ENCODE data around the gene PCSK4.
"Not testable (repeated sequence)": the region's sequence is repeated elsewhere in the genome, so short reads cannot be mapped to it uniquely, and the experiment has no call there.

Gene PCSK4

DNA sequence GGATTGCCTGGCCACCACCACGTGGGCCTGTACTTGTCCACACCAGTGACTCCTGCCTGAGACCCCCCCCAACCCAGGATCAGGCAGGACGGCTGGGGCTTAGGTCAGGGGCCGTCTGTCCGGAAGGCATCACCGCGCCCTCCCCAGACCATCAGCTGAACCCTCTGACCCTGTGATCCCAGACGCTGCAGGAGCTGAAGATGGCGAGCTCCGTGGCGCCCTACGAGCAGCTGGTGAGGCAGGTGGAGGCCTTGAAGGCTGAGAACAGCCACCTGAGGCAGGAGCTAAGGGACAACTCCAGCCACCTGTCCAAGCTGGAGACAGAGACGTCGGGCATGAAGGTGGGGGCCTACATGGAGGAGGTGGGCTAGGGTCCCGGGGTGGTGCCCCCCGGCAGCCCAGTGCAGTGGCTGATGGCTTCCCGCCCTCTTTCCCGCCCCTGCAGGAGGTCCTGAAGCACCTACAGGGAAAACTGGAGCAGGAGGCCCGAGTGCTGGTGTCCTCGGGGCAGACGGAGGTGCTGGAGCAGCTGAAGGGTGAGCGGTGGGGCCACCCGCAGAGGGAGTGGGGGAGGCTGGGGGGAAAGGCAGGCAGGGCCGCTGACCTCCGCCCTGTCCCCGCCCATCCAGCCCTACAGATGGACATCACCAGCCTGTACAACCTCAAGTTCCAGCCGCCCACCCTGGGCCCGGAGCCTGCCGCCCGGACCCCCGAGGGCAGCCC, 37.2 kb downstream of the PCSK4 start:
- DNase-seq = no peak

DNA sequence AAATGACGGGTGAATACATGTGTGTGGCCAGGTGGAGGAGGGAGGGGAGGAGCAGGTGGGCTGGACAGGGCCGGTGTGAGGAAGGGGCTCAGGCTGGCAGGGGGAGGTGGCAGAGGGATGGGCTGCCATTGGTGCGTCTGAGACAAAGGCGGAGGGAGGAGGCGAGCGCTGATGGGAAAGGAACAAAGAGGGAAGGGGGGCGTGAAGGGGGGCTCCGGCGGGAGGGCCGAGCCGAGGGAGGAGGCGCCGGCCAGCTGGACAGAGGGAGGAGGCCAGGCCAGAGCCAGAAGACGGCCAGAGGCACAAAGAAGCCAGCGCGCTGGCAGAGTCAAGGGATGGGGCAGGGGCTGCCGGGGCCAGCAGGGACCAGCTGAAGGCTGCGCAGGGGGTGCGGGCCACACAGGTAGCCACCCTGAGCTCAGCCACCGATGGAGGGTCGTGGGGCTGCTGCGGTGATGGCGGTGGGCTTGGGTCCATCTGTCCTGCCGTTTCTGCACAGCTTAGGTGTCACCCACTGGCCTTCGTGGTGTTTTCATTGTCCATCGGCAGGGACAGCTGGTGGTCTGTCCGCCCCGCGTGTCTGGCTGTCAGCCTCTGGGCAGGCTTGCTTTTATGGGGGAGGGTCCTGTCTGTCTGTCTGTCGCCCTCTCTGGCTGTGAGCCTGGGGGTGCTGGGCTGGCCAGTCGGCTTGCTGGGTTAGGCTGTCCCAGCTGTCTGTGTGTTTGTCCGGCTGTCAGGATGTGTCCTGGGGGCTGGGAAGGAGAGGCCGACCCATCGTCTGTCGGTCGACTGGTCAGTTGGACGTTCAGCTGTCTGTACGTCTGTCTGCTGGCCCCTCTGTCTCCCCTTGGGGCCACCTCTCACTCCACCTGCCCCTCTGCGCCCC, 38.0 kb downstream of the PCSK4 start:
- no peak for DNase-seq

DNA sequence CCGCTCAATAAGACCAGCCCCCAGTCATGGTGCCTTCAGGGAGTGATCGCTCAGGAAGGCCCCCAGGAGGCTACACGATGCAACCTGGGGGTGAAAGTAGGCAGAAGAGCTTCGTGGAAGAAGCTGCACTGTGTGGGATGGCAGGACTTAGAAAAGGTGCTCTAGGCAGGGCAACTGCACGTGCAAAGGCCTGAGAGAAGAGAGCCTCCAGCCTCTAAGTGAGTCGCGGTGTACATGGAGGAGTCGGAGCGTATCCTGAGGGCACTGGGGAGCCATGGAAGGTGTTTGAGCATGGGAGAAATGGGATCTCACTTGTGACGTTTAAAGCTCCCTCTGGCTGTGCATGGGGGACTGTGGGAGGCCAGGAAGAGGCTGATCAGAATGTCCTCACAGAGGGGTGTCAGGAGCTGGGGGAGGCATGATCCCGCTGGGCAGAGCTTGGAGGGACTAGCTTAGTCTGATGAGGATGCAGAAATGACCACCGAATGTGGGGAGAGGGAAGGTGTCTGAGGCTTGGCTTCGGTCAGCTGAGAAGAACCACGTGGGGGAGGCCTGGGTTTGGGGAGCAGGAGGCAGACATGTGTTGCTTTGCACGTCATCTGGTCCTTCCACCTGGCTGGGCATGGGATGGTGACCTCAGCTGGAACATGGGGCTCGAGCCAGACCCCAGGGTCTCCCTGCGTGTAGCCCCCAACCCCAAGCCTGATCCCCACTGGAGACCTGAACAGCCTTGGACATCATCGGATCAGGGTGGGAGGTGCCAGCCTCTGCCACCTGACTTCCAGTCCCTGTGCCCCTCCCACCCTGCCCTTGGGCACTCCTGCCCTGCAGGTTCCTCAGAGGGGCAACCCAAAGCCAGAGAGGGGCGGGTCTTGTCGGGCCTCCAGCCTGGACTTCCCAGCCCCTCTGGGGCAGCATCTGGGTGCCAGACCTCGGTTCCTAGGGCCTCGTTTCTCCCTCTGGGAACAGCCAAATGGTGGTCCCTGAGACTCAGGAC, 39.1 kb downstream of the PCSK4 start:
- no peak for DNase-seq

DNA sequence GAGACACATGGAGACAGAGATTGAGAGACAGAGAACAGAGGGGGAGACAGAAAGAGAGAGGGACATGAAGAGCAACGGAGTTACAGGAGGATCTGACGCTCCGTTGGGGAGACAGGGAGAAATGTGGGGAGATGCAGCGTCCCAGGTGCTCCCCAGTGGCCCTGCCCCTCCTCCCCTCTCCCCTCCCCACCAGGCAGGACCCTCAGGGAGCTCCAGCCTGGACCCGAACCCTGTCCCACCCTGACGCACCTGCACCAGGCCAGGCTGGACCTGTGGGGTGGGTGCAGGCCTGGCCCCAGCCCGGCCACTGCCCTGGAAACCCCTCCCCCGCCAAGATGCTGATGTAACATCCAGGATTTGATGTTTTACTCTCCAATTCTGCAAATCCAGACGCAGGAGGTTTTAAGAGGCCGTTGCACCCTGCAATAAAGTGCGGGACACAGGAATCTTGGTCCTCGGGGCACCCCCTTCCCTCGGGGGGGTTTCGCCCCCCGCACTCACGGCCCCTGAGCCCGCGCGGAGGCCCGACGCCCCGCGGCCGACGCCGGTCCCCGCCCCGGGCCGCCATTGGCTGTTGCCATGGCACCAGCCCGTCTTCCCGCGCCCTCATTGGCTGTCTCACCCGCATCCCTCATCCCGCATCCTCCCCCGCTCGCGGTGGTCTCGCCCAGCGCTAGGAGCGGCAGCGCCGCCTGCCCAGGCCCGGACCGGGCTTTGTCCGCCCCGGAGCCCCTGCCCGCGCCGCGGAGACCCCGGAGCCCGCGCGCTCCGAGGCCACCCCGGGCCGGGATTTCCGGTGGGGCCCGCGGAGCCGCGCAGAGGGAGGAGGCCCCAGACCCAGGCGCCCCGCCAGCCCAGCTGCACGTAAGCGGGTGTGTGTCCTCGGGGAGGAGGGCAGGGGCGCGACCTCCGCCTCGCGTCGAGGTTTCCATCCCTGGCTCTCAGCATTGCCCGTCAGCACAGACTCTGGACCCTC, 40.4 kb downstream of the PCSK4 start, which contains the start of gene APC2:
TSS of gene APC2 (plus strand) at position 655 of the 976 bp plus-strand sequence. CDS start 2,881 bp downstream, outside the sequence.
- peak; percentile 86 for DNase-seq

DNA sequence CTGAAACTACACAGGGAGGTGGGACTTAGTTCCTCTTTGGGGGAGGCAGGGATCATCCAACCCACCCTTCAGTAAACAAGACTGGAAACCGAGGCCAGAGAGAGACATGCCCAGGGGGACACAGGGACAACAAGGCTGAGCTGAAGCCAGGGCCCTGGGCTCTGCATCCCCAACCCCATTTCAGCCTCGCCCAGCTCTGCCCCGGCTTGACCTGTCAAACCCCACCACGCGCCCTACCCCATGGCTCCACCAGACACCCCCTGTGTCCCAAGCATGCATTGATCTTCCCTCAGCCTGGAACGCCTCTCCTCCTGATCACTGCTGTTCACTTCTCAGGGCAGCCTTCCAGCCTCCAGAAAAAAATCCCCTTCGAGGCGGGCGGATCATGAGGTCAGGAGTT, 42.2 kb downstream of the PCSK4 start:
- no peak for DNase-seq

DNA sequence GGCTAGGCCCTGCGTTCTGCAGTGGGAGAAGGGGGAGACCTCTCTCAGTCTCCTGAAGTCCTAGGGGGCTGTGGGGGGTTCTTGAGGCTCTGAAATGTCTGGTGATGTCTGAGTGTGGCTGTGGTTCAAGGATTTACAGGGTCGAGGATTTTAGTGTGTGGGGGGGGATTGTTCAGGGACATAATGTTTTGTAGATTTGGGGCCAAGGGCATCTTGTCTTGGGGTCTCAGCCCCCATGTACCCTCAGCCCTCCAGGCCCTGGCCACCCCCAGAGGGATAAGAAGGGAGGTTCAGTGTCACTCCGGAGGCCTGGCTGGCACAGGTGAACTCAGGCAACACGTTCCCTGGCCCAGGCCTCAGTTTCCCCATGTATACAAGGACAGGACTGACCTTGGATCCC, 42.6 kb downstream of the PCSK4 start:
- DNase-seq = no peak

DNA sequence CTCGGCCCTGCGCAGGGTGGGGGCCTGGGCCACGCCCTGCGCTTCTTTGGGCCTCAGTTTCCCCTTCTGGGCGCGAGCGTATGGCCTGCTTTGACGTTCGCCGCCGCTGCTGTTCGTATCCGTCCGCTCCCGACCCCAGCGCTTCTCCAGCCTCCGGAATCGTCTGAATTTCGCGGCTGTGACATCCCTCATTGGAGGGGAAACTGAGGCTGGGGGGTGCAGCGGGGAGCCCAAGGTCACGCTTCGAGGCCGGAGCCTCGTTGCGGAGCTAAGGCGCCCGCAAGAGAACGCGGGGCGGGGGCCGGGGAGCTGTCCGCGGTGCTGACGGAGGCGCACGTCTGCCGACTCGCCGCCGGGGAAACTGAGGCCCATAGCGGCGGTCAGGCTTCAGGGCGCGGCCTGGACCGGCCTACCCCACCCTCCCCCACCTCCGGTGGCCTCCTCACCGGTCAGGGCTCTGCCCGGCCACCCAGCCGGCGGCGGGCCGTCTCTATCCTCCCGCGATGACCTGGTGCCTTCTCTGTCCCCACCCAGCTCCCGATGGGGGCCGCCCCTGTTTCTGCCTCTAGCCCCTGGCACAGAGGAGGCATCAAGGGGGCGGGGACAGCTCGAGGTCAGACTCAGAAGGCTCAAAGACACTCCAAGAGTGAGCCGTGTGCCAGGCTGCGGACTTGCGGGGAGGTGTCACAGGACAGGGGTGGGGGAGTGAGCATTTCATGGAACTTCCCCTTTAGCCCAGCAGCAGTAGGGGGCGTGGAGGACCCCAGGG, 43.3 kb downstream of the PCSK4 start:
- DNase-seq = peak; percentile 21

DNA sequence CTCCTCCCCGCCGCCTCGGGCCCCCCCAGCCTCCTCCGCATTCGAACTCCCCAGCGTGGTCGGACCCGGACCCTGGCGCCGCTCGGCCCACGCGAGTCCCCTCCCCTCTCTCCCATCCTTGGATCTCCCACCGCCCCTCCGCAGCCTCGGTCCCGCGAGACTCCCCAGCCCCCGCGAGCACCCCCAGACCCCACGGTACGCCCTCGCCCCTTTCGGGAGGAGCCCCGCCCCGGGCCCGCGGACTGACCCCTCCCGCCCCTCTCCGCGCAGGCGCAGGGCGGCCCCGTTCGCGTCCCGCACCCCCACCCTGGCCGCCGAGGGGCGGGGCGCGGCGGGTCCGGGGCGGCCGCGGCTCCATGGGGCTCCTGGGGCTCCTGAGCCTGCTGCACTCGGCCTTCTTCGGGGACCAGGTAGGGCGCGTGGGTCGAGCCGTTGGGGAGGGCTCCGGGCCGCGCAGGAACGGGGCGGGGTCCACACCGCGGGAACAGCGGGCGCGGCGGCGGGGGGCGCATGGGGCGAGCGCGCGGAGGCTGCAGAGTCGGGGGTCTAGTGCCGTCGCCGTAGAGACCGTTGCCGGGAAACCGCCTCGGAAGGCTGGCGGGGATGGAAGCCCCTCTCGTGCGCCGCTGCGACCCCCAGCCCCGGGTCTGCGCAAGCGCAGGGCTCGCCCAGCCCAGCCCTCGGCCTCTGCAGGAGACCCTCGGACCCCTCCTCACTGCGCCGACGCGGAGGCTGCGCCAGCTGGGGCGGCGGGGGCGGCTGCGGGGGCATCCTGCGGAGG, 44.0 kb downstream of the PCSK4 start:
- DNase-seq = peak; percentile 54

DNA sequence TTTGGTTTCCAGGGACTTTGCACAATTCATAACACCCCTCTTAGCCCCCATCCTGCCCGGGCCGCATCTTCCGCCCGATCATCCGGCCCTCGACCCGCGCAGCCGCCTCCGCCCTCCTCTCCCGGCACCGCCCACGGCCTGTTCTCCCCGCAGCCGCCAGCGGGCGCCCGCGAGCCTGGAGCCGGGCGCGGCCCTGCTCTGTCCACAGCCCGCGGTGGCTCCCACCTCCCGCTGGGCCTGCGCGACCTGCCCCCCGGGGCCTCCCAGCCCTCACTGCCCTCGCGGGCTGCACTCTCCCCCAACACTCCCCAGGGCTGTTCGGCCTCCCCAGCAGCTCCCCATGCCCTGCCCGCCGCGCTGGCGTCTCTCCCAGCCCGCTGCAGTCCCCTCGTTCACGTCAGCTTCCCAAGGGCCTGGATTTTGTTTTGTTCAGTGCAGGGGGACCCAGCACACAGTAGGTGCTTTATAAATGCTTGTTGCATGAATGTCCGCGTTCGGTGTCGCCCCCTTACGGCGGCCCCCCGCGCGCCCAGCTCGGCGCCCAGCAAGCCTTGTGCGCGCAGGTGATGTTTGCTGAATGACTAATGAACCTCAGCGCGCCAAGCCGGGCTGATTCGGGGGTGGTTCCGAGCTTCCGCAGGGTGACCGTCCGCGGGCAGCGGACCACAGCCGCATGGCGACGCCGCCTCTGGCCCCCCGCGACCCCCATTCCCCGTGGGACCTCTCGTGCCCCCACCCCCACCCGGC, 44.8 kb downstream of the PCSK4 start:
- DNase-seq = peak; percentile 17

DNA sequence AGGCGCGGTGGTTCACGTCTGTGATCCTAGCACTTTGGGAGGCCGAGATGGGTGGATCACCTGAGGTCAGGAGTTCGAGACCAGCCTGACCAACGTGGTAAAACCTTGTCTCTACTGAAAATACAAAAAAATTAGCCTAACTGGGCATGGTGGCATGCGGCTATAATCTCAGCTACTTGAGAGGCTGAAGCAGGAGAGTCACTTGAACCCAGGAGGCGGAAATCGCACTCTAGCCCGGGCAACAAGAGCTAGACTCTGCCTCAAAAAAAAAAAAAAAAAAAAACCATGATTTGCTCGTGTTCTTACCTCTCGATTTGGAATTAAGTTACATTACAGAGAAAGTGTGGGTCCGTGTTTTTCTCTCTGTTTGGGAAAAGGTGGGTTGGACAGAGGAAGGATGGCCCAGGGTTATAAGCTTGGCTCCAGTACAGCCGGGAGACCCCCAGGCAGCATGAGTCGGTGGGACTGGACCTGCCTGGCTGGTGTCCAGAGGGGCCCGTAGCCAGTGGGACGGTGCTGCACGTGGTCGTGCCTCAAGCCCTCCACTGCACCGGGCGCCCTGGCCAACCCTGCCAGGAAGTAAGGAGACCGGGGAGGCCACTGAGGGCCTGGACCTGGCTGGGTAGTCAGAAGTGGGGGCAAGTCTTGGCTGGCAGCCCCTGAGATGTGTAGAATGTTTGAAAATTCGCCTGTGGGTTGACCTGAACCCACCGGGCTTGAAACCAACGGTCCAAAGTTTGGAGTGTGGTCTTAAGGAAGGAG, 48.3 kb downstream of the PCSK4 start:
- DNase-seq = no peak

DNA sequence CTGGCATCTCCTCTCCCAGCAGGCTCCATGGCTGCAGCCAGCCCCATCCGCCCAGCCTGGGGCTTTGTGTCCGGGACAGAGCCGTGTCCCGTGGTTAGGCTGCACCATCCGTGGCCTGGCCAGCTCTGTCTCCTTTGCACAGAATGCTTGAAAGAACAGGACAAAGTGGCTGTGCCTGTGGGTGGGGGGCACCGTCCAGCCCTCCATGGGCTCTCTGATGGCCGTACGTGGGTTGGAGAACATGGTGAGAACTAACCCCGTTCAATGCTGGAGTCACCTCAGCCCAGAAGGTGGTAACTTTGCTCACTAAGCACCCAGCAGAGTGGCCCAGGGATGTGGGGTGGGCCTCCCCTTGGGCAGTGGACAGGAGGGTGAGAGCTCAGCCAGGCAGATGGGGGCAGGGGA, 49.1 kb downstream of the PCSK4 start:
- no peak for DNase-seq

DNA sequence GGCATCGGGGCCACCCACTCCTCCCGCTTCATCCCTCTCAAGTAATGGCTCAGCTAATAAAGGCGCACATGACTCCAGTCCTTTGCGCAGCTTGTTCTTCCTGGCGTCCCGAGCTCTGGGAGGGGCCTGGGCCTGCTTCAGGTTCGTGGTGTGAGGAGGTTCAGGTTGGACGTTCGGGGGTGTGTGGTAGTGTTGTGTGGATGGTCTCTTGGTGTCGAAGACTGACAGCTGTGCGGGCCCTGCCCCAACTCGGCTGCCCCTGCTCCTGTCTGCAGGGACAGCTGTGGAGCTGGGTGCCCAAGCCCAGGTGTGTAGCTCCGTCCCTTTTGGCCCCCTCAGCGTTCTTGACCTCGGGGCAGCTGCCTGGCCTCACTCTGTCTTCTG, 49.7 kb downstream of the PCSK4 start:
- DNase-seq = no peak

DNA sequence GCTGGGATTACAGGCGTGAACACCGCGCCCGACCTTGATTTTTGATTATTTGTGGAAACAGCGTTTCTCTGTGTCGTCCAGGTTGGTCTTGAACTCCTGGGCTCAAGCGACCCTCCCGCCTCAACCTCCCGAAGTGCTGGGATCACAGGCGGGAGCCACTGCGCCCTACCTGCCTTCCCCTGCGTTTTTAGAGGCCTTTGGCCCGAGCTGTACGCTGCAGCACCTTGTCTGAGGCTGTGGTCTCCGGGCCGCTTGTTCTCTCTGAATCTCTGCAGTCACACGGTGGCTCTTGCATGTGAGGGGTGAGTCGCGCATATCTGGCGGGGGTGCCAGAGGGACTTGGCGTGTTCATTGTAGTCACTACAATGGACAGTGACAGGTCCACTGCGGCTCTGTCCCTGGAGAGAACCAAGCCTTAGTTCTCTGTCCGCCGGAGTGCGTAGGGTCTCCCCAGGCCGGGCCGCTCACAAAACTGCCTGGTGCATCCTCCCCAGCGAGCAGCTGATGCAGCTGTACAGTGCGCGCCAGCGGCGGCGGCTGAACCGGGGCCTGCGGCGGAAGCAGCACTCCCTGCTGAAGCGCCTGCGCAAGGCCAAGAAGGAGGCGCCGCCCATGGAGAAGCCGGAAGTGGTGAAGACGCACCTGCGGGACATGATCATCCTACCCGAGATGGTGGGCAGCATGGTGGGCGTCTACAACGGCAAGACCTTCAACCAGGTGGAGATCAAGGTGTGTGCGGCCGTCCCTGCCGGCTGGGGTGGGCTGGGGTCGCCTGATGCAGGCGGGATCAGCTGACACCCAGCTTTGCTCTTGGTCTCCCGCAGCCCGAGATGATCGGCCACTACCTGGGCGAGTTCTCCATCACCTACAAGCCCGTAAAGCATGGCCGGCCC, 50.4 kb downstream of the PCSK4 start:
- DNase-seq = not testable (repeated sequence)

DNA sequence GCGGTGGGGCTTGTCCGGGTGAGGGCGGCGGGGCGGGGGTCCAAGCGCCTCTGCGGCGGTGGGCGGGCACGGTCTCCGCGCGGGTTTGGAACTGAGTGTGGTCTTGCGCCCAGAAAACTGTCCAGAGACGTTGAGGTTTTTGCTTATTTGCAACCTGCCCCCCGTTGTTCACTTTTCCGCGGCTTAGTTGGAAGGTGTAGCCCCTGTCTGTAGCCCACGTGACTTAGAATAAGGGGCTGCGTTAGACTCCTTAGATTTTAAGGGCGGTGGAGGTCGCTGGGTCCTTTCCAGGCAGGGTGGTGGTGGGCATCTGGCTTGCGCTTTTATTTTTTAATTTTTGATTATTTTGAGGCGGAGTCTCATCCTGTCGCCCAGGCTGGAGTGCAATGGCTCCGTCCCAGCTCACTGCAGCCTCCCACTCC, 51.2 kb downstream of the PCSK4 start:
- no peak for DNase-seq

DNA sequence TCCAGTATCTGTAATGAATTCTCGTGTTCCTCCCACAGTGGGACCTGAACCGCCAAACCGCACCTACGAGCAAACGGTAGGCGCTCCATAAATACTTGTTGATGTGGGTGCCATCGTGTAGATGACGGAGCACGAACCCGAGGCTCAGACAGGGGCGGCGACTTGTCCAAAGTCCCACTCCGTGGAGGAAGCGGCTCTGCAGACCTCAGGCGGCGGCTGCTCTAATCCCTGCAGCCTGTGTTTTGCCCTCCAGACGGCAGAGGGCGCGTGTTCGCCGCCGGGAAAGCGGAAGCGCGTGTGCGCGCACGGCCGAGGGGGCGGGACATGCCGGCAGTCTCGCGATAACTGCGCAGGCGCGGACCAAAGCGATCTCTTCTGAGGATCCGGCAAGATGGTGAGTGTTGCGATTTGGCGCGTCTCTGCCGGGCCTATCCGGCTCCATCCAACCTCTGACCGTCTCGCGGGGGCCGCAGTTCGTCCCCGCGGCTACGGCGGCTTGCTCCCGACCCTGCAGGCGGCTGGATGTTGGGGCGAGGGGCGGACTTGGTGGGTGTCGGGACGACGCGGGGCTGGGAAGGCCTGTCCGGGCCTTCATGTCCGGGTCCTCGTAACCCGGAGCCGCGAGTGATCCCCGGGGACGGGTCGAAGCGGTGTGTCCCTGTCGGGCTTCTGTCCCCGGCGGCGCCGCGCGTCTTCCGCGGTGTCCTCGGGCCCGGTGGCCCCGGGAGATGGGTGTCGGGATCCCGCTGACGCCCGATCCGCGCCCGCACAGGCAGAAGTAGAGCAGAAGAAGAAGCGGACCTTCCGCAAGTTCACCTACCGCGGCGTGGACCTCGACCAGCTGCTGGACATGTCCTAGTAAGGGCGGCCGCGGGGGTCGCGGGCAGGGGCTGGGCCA, 51.9 kb downstream of the PCSK4 start, which contains the start of gene RPS15:
TSS of gene RPS15 (plus strand) at position 362 of the 898 bp plus-strand sequence. CDS start at position 392, 30 bp downstream.
- DNase-seq = peak; percentile 88

DNA sequence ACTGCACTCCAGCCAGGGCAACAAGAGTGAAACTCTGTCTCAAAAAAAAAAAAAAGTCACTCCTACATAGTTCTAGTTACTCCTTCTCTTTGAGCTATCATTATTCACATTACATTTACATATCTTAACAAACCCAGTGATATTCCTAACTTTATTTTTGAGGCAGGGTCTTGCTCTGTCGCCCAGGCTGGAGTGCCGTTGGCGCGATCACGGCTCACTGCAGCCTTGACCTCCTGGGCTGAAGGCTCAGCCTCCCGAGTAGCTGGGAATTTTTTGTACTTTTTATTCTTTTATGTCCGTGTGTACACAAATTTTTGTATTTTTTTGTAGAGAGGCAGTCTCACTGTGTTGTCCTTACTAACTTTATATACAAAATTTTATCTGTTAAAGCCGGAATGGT, 52.5 kb downstream of the PCSK4 start:
- no peak for DNase-seq
